PC-9 (cell line): ENCODE data around the gene STARD3NL. TPM values are rescaled to one million over a fixed set of nuclear protein-coding genes. Genes with fewer than 3 reads are reported as not detected.
A peak's percentile ranks its signal among the peaks of the same experiment; 100 is the strongest.

Experiments used
- Bru-seq: library from RNA; stranded (reverse); fragments of 400-500 nt; gene quantifications from one replicate; lab custom pipeline; 2021; lab: Mats Ljungman, UMichigan
- BruChase-seq, 2 experiments: library from RNA; stranded (reverse); fragments of 400-500 nt; gene quantifications; one replicate each; lab custom pipeline; 2021; lab: Mats Ljungman, UMichigan
- BruUV-seq: library from RNA; stranded (reverse); fragments of 400-500 nt; replicated peaks from 2 replicates; lab custom pipeline; 2021; lab: Mats Ljungman, UMichigan
- CTCF ChIA-PET: fragments of 300-600 bp; sonication (Branson Sonifier 250); formaldehyde crosslinking; loops from one replicate; lab custom pipeline; 2022; ENCODE audit warnings: antibody characterized with exemption; lab: Charles Lee
- POLR2A ChIA-PET: fragments of 300-600 bp; sonication (Branson Sonifier 250); formaldehyde crosslinking; loops from one replicate; lab custom pipeline; 2022; ENCODE audit warnings: antibody characterized with exemption; ENCODE audit not compliant: unreplicated experiment; lab: Charles Lee
- DNase-seq, 2 experiments: peaks; one replicate each; pipeline versions ENCODE4 v3.0.0 to v3.0.0-alpha.2; 2015 to 2022; ENCODE audit warnings: mixed read lengths in 1 of 2
- H2AFZ ChIP-seq: fragments of 200-600 bp; sonication (generic); 2 replicates; pipeline ENCODE4 v1.8.1; 2017; ENCODE audit warnings: antibody characterized with exemption
- H3F3A ChIP-seq: fragments of 200-600 bp; sonication (generic); 2 replicates; pipeline ENCODE4 v1.8.1; 2017; ENCODE audit warnings: antibody characterized with exemption, mild to moderate bottlenecking, low read depth; ENCODE audit not compliant: insufficient read depth
- H3K27ac ChIP-seq: fragments of 200-600 bp; sonication (generic); 2 replicates; pipeline ENCODE4 v1.6.1; 2016; ENCODE audit warnings: mixed run types
- H3K27me3 ChIP-seq: fragments of 200-600 bp; sonication (generic); 2 replicates; pipeline ENCODE4 v1.6.1; 2016; ENCODE audit warnings: low read depth, mixed run types; ENCODE audit not compliant: insufficient read depth
- H3K36me3 ChIP-seq: fragments of 200-600 bp; sonication (generic); 2 replicates; pipeline ENCODE4 v1.6.1; 2016; ENCODE audit warnings: low read depth, mixed run types
- H3K4me1 ChIP-seq: fragments of 200-600 bp; sonication (generic); replicated peaks from 2 replicates; pipeline ENCODE4 v1.6.1; 2016; ENCODE audit warnings: mixed run types; ENCODE audit not compliant: insufficient read depth
- H3K4me2 ChIP-seq: fragments of 200-600 bp; sonication (generic); 2 replicates; pipeline ENCODE4 v1.6.1; 2017; ENCODE audit warnings: mixed run types
- H3K4me3 ChIP-seq: fragments of 200-600 bp; sonication (generic); 2 replicates; pipeline ENCODE4 v1.6.1; 2016; ENCODE audit warnings: mixed run types
- H3K79me2 ChIP-seq: fragments of 200-600 bp; sonication (generic); 2 replicates; pipeline ENCODE4 v1.6.1; 2017; ENCODE audit warnings: low read depth, mixed run types
- H3K9me2 ChIP-seq: fragments of 200-600 bp; sonication (generic); 2 replicates; pipeline ENCODE4 v1.8.1; 2017; ENCODE audit warnings: mild to moderate bottlenecking; ENCODE audit not compliant: insufficient read depth
- H3K9me3 ChIP-seq: fragments of 200-600 bp; sonication (generic); 2 replicates; pipeline ENCODE4 v1.8.1; 2016; ENCODE audit warnings: low read depth; ENCODE audit not compliant: insufficient read depth
- H4K20me1 ChIP-seq: fragments of 200-600 bp; sonication (generic); 2 replicates; pipeline ENCODE4 v1.8.1; 2017; ENCODE audit not compliant: insufficient read depth
- EZH2 ChIP-seq: fragments of 200-600 bp; sonication (generic); IDR thresholded peaks from 2 replicates; pipeline ENCODE4 v1.8.0; 2017; ENCODE audit warnings: antibody characterized with exemption, low read depth
- intact Hi-C: fragments of 100-400 bp; cut with micrococcal nuclease; formaldehyde crosslinking; loops from one replicate; pipeline ENCODE4 v1.10.0; 2022; ENCODE audit not compliant: unreplicated experiment
- long read RNA-seq: library from polyadenylated mRNA; stranded (forward); transcript quantifications from one replicate; pipeline ENCODE4 v2.0.0, GENCODE V29; 2022
- total RNA-seq: library from RNA; stranded (reverse); gene quantifications from 2 replicates; pipeline ENCODE4 v1.2.3, GENCODE V29; 2021
- TF ChIP-seq, protein P1 (sequence below): fragments of 200-600 bp; sonication (generic); conservative IDR thresholded peaks from 2 replicates; pipeline ENCODE4 v1.6.1; 2017; ENCODE audit warnings: mixed run types, antibody characterized with exemption, mild to moderate bottlenecking, moderate library complexity

STARD3NL gene, protein sequence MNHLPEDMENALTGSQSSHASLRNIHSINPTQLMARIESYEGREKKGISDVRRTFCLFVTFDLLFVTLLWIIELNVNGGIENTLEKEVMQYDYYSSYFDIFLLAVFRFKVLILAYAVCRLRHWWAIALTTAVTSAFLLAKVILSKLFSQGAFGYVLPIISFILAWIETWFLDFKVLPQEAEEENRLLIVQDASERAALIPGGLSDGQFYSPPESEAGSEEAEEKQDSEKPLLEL
- 30.2 and 41.4 TPM in 2 replicates for total RNA-seq
- Bru-seq, nascent RNA, result percentile 79 among the genes with signal in this experiment
- percentile 65 among the genes with signal in this experiment for BruChase-seq, experiment 1, labeled RNA remaining after a 2-hour chase
- percentile 73 among the genes with signal in this experiment for BruChase-seq, experiment 2, labeled RNA remaining after a 6-hour chase
- long read RNA-seq, transcript STARD3NL-204 (8 exons, 1,341 nt), result minor isoform, 9 of 105 reads
- long read RNA-seq, transcript STARD3NL-201 (9 exons, 1,728 nt), result major isoform, 74 of 105 reads
- long read RNA-seq, transcript STARD3NL-202 (10 exons, 1,365 nt), result minor isoform, 5 of 105 reads
- long read RNA-seq, partial matches to known transcripts, result 4 of 105 reads
- long read RNA-seq, other reads (novel, unspliced or antisense), result 13 of 105 reads

DNA sequence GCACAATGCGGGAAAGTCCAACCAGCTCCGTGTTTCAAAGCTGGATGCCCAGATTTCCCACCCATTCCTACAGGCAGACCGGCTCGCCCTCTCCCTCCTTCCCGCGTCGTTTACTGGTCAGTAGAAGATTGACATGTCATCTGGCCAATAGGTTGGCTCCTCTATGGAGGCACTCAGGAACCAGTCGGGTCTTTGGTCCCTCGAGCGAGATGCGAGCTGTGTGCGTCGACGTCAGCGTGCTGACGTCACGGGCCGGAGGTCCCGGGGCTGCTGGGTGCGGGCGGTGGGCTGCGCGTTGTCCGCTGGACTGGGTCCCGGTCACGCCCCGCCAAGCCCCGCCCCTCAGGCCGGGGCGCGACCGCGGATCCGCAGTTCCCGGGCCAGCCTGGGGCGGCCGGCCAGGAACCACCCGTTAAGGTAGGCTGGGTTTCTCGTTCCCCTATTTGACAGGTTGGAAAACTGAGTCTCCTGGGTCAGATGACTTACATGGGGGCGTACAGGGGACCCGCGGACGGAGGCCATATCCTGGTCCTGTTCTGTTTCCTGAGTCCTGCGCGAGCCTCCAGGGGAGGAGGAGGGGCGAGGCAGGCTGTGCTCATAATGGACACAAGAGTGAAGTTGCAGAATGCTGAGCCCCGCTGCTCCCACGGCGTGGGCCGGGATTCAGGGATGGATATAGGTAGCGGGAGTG, at the start of gene STARD3NL:
STARD3NL (plus strand) TSS at position 242 of the 691 bp plus-strand sequence. CDS start 29,260 bp downstream, outside the sequence.
- peaks cover 9% of the 10 kb centered on the region for H3K4me1 ChIP-seq
- H3K27ac ChIP-seq, result peak within 1 kb of the TSS; percentile 43
- peak within 1 kb of the TSS; percentile 83 for H3K4me2 ChIP-seq
- no peaks in the 10 kb centered on the region for H4K20me1 ChIP-seq
- CTCF ChIA-PET, result interaction anchor here (0.6 kb wide), 1 partner anchor 162 kb away, joined by 3 read pairs; no protein-coding TSS in a partner anchor
- H3K9me2 ChIP-seq, result no peaks in the 10 kb centered on the region
- peak; percentile 98 to 99 for DNase-seq
- BruUV-seq, result no TSS peak
- no peaks in the 10 kb centered on the region for H3F3A ChIP-seq
- POLR2A ChIA-PET, result interaction anchor here (0.6 to 1.0 kb wide), 4 partner anchors 8 to 413 kb away, joined by 3 to 20 read pairs (median 4); no protein-coding TSS in a partner anchor
- peaks cover 21% of the 10 kb centered on the region for H3K79me2 ChIP-seq
- H3K27me3 ChIP-seq, result 0 out of 2 replicates have a peak, but pooled peaks cover 3% of the 10 kb centered on the region
- peak within 1 kb of the TSS; percentile 91 for H3K4me3 ChIP-seq
- TF ChIP-seq, protein P1, sequence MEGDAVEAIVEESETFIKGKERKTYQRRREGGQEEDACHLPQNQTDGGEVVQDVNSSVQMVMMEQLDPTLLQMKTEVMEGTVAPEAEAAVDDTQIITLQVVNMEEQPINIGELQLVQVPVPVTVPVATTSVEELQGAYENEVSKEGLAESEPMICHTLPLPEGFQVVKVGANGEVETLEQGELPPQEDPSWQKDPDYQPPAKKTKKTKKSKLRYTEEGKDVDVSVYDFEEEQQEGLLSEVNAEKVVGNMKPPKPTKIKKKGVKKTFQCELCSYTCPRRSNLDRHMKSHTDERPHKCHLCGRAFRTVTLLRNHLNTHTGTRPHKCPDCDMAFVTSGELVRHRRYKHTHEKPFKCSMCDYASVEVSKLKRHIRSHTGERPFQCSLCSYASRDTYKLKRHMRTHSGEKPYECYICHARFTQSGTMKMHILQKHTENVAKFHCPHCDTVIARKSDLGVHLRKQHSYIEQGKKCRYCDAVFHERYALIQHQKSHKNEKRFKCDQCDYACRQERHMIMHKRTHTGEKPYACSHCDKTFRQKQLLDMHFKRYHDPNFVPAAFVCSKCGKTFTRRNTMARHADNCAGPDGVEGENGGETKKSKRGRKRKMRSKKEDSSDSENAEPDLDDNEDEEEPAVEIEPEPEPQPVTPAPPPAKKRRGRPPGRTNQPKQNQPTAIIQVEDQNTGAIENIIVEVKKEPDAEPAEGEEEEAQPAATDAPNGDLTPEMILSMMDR, result no peak
- TF ChIP-seq EZH2, result no peak
- H3K36me3 ChIP-seq, result no peaks in the 10 kb centered on the region
- no peaks in the 10 kb centered on the region for H3K9me3 ChIP-seq
- intact Hi-C loops, result loop anchor here (1.0 to 2.0 kb wide), 2 partner anchors 18 to 45 kb away; no protein-coding TSS in a partner anchor
- peak within 1 kb of the TSS; percentile 100 for H2AFZ ChIP-seq

DNA sequence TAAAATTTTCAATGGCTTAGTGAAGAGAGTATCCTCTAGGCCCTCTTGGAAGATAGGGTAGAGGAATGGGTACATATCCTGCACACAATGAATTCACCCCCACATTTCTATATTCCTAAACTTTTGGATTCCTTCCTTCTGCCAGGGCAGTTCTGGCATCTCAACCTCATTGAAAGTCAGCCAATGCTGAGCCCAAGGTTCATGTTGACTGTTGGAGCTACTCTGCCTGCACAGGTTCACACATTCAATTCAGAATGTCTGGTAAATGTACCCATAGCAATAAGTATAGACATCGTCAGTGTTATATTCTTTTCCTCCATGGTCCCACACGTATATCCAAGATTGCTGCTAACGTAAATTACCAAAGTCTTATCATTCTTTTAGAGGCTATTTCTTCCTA, 48.9 kb upstream of the STARD3NL start:
- no peak for DNase-seq
- intact Hi-C loops, result no loop called here
- ChIA-PET POLR2A (no interaction called here), CTCF (no interaction called here)
- Histone ChIP-seq H2AFZ (no peak overlapping the region), H3K27me3 (peaks cover 19% of the 10 kb centered on the region), H3K9me3 (no peaks in the 10 kb centered on the region), H3K9me2 (no peaks in the 10 kb centered on the region; the same call in 1 of the 2 replicates), H4K20me1 (no peaks in the 10 kb centered on the region), H3F3A (no peaks in the 10 kb centered on the region), H3K4me2 (no peak overlapping the region), H3K4me1 (no peaks in the 10 kb centered on the region), H3K36me3 (no peaks in the 10 kb centered on the region), H3K4me3 (no peak overlapping the region), H3K79me2 (no peaks in the 10 kb centered on the region), H3K27ac (no peak overlapping the region)
- TF ChIP-seq, protein P1, result no peak
- no peak for TF ChIP-seq EZH2
- no TSS peak for BruUV-seq

DNA sequence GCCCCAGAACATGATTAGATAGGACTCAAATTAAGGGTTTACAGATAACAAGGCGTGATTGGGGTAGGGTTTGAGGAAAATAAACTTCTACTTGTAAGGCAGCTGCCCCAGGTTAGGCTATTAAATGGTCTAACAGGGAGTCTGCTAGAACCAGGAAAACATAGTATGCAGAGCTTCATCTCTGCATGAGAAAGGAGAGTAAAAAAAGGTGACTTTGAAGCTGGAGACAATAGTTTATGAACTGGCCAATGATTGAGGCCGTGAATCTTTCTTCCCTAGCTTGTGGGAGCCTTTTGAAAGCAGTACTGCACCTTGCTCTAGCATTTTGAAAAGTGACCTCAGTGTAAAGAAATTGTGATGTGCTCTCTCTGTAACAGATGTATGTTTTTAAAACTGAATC, 48.5 kb upstream of the STARD3NL start:
- BruUV-seq, result no TSS peak
- no peak overlapping the region for H3K4me2 ChIP-seq
- CTCF ChIA-PET, result no interaction called here
- H2AFZ ChIP-seq, result no peak overlapping the region
- TF ChIP-seq, protein P1, result no peak
- no peak for TF ChIP-seq EZH2
- no peak overlapping the region for H3K27ac ChIP-seq
- no peaks in the 10 kb centered on the region for H3F3A ChIP-seq
- intact Hi-C loops, result no loop called here
- H3K4me3 ChIP-seq, result no peak overlapping the region
- H3K27me3 ChIP-seq, result peaks cover 19% of the 10 kb centered on the region
- no peaks in the 10 kb centered on the region for H3K9me3 ChIP-seq
- H3K9me2 ChIP-seq, result no peaks in the 10 kb centered on the region; the same call in 1 of the 2 replicates
- H4K20me1 ChIP-seq, result no peaks in the 10 kb centered on the region
- no peak for DNase-seq
- no peaks in the 10 kb centered on the region for H3K36me3 ChIP-seq
- H3K4me1 ChIP-seq, result no peaks in the 10 kb centered on the region
- no peaks in the 10 kb centered on the region for H3K79me2 ChIP-seq
- POLR2A ChIA-PET, result no interaction called here
